GM12864 (cell line): Measurements from ENCODE around the gene TRAF5.

ENCODE experiments used
- DNase-seq: peaks from one replicate; pipeline ENCODE4 v3.0.0-alpha.2; 2011; ENCODE audit warnings: low read depth
- H3K4me3 ChIP-seq: 2 replicates; pipeline ENCODE4 v1.5.1; 2011; ENCODE audit warnings: mild to moderate bottlenecking, low read depth, low read length, control low read depth
- CTCF ChIP-seq: IDR thresholded peaks from 2 replicates; pipeline ENCODE4 v1.5.1; 2011; ENCODE audit warnings: low read depth, mild to moderate bottlenecking, moderate library complexity, low read length, control low read depth, inconsistent platforms; ENCODE audit errors: missing control alignments

Gene TRAF5

GRCh38 chr1:211337430-211338223, 11.0 kb downstream of the TRAF5 start:
- no peak for DNase-seq
- no peak overlapping the region for H3K4me3 ChIP-seq
- TF ChIP-seq CTCF, result no peak

- no peak overlapping the region for H3K4me3 ChIP-seq
- DNase-seq, result no peak
- no peak for TF ChIP-seq CTCF
Measured at GRCh38 chr1:211338224-211338620, 11.6 kb downstream of the TRAF5 start.

GRCh38 chr1:211339631-211340041, 13.0 kb downstream of the TRAF5 start:
- H3K4me3 ChIP-seq, result no peak overlapping the region
- DNase-seq, result no peak
- TF ChIP-seq CTCF, result no peak

- TF ChIP-seq CTCF, result no peak
- DNase-seq, result no peak
- no peak overlapping the region for H3K4me3 ChIP-seq
Measured at GRCh38 chr1:211340622-211341507, 14.2 kb downstream of the TRAF5 start.

GRCh38 chr1:211341999-211342398, 15.4 kb downstream of the TRAF5 start:
- no peak for TF ChIP-seq CTCF

GRCh38 chr1:211343607-211344006, 17.0 kb downstream of the TRAF5 start:
- TF ChIP-seq CTCF, result no peak
- no peak overlapping the region for H3K4me3 ChIP-seq
- no peak for DNase-seq

More at GRCh38 chr1:211341999-211342398, 15.4 kb downstream of the TRAF5 start:
- H3K4me3 ChIP-seq, result no peak overlapping the region
- DNase-seq, result no peak
